ENCODE data around the gene CAPN8. TPM values are rescaled to one million over a fixed set of nuclear protein-coding genes. Genes with fewer than 3 reads are reported as not detected.

Gene CAPN8
- total RNA-seq: 0.33 TPM

DNA sequence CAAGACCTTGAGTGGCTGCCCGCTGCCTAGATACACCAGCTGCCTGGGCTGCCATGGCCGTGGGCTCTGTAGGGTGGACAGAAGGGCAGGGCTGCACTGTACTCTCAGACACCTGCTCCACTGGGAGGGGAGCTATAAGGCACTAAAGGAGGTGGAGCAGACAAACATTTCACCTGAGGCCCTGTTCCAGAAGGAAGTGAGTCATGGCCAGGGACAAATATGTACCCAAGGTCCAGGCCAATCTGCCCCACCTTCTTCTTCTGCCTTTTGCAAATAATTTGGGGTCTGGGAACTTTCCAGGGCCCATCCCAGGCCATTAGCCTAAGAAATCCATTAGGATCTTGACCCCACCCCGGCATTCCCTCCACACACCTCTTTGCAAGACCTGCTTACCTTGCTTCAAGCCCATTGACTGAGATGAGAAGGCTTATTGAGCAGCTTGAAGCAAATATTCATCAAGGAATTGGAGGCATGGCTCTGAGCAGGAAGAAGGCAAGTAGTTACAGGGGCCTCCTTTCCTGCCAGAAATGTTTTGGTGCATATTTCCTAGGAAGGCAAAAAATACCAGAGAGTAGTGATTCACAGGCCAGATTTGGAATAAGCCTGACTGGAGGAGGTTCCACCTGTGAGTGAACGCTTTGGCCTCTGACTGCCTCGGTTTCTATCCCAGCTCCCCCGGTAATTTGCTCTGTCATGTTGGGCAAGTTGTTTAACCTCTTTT, at the start of gene CAPN8:
Gene CAPN8, minus strand, starts transcription at position 110 of the 721 bp plus-strand sequence. Its CDS starts 55 bp downstream, at position 55.
- no peak for DNase-seq (ENCODE audit: low spot score)
- ATAC-seq: no peak

DNA sequence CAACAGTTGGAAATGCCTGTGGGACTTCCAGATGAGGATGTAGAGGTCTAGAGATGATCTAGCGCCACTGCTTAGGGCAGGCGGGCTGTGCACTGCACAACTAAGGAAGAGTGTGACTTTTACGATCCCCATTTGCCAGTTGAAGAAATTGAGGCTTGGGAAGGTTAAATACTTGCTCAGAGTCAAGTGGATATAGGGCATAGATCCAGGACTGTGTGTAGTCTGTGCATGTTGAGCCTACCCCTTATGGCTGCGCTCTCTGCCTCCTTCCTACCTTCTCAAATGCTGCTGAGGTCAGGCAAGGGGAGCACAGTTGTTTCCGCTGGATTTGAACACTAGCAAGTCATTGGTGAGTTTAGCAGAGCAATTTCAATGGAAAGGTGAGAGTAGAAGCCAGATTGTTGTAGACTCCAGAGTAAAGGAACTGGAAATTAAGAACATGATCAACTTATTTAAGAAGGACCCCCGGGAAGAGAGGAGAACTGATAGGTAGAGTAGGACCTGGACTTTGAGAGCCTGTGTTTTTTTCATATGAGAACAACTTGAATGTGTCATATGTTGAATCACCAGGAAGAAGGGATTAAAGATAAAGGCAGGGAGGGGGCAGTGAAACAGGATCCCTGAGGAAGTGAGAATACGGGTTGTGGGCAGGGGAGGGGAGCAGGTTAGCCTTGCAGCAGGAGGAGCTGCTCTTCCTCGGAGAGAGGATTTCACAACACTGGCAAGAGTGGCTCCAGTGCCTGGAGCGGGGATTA, 49.5 kb upstream of the CAPN8 start:
- ATAC-seq (no peak), DNase-seq (ENCODE audit: low spot score) (no peak)

DNA sequence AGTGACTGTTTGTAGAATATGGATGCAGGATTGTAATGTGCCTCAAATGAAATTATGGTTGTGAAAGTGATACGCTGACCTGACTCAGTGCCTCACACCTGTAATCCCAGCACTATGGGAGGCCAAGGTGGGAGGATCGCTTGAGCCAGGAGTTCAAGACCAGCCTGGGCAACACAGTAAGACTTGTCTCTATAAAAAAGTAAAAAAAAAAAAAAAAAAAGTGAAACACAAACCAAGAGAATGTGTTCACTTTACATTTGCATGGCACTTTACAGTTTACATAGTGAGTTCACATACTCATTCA, 48.9 kb upstream of the CAPN8 start:
- no peak for ATAC-seq
- DNase-seq (ENCODE audit: low spot score): no peak

GRCh38 chr1:223713546-223714420, 48.3 kb upstream of the CAPN8 start:
- no peak for DNase-seq (ENCODE audit: low spot score)
- ATAC-seq: no peak

- DNase-seq (ENCODE audit: low spot score): no peak
These were observed 47.5 kb upstream of the CAPN8 start for GRCh38 chr1:223712850-223713474.

GRCh38 chr1:223712194-223712849, 46.8 kb upstream of the CAPN8 start, which contains the start of gene CAPN2:
Gene CAPN2, plus strand, starts transcription at chr1:223712539. Its CDS starts 102 bp downstream, at chr1:223712641.
- peak; percentile 96 for ATAC-seq
- peak; percentile 85 for DNase-seq (ENCODE audit: low spot score)

More at GRCh38 chr1:223712850-223713474, 47.5 kb upstream of the CAPN8 start:
- peak; percentile 55 for ATAC-seq

- DNase-seq (ENCODE audit: low spot score) (no peak), ATAC-seq (no peak)
These were observed 46.3 kb upstream of the CAPN8 start for GRCh38 chr1:223711747-223712193.

DNA sequence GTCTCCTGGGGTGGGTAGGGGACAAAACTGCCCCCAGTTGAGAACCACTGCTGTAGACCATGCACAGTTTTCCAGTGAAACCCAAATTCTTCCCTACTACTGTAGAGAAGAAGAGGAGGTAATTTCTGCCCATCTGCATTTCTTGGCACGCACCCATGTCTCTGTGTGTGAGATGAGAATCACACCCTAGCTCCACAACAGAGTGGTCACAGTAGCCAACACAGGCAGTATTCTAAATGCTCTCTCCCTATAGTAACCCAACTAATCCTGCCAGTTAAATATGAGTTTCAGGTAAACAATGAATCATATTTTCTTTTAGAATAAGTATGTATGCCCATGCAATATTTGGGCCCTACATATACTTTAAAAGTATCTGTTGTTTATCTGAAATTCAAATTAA, 45.7 kb upstream of the CAPN8 start:
- ATAC-seq (no peak), DNase-seq (ENCODE audit: low spot score) (no peak)

GRCh38 chr1:223710179-223711133, 45.0 kb upstream of the CAPN8 start:
- no peak for ATAC-seq

DNA sequence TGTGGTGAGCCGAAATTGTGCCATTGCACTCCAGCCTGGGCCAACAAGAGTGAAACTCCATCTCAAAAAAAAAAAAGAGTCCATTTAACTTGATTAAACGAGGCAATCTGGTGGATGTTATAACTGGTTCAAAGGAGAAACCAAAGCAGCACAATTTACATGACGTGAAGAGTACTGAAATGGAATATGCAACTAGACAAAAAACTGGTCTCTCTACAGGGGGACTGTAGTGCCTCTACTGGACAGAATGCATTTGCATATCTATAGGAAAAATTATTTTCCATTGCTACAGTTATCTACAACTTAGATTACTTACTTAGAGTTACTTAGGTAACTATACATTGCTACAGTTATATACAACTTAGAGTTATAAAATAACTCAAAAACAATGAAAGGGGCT, 44.1 kb upstream of the CAPN8 start:
- ATAC-seq: no peak
- DNase-seq (ENCODE audit: low spot score): no peak

More at GRCh38 chr1:223710179-223711133, 45.0 kb upstream of the CAPN8 start:
- DNase-seq (ENCODE audit: low spot score): no peak

- no peak for ATAC-seq
These were observed 43.3 kb upstream of the CAPN8 start for GRCh38 chr1:223708651-223709268.

DNA sequence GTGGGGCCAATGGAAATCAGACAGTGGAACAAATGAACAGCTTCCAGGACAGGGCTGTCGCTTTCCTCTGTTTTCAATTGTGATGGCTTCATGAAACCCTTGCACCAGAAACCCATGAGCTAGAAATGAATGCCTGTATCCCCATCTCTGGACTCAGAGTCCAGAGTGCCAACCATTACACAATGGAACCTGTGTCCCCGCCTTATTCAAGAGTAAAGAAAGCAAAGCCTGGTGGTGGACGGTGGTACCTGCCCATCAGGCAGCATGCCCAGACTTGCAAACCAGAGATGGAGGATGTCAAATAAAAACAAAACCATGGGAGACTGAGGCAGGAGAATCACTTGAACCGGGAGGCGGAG, 42.5 kb upstream of the CAPN8 start:
- peak; percentile 58 for ATAC-seq

More at GRCh38 chr1:223708651-223709268, 43.3 kb upstream of the CAPN8 start:
- DNase-seq (ENCODE audit: low spot score): no peak

DNA sequence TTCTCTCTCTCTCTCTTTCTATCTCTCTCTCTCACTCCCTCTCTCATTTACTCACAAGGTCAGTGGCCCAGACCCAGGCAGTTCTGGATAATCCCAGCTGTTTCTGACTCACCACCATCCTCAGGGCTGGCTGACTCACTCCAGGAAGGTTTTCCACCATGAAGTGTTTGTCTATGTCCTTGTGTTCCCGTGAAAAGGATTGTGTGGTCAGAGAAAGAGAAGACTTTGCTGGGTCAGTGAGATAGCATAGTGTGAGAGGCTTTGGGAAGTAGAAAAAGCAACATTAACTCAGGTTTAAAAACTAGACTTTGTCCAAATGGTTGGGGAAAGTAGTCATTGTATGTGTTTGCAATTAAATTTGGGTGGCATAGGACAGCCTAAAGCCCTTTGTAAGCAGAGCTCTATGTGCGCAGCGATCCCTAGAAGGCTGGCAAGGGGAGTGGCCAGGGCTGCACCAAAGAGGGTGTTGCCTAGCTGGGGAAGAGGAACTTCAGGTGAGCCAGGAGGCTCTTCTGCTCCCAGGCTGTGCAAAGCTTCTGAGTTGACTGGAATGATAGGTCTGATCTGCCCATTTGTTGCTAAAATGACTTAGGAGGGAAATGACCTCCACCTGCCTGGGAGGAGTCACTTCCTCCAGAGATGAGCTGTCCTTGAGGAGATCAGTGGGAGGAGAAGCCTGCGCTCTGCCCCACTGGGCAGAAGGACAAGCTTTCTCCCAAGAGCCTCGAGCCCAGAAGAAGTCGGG, 41.9 kb upstream of the CAPN8 start:
- ATAC-seq: no peak
- DNase-seq (ENCODE audit: low spot score): no peak

More for the DNA sequence above, 42.5 kb upstream of the CAPN8 start:
- peak; percentile 68 for DNase-seq (ENCODE audit: low spot score)

DNA sequence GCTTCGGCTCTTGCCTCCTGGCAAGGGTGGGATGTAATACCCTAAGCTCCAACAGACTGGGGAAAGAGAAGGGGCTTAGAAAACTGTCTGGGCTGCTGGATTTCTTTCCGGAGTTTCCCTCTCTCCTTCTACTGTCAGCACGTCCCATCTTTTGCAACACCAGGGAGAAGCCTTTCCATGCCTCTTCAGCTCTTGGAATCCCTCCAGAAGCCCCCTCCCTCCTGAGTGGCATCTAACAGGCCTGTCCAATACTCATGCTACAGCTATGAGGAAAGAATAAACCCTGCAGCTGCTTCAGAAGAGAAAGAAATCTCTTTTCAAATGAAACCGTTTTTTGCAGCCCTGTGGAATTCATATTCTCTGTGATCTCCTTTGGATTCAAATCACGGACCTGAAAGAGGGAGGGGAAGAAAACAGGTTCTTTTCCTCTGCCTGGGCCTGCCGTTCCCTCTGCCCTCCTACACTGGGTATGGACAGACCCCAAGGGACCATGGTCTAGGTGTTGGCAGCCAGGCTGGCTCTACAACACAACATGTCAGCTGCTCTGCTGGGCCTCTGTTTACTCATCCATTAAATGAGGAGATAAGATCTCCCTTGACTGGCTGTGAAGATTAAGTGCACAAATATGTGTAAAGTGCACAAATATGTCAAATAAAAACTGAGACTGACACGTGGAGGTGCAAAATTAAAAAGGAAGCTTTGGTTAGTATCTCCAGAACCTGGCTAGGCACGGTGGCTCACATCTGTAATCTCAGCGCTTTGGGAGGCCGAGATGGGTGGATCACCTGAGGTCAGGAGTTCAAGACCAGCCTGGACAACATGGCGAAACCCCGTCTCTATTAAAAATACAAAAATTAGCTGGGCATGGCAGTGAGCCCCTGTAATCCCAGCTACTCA, 40.8 kb upstream of the CAPN8 start:
- ATAC-seq: no peak

GRCh38 chr1:223704921-223705878, 39.7 kb upstream of the CAPN8 start:
- DNase-seq (ENCODE audit: low spot score): no peak
- no peak for ATAC-seq

More for the DNA sequence above, 40.8 kb upstream of the CAPN8 start:
- DNase-seq (ENCODE audit: low spot score): no peak

DNA sequence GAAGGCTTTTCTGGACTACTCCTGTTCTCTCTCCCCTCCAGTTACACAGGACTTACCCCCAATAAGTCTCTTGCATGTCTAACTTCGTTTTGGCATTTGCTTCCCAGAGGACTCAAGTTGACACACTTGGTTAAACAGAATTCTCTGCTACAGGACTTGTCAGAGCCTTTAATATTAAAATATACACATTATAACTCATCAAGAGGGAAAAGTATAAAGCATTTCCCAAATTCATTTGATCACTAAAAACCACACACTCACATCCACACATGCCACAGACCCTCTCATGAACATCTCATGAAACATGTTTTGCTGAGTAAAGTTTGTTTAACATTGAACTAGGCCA, 38.1 kb upstream of the CAPN8 start:
- no peak for ATAC-seq
- DNase-seq (ENCODE audit: low spot score): no peak

All from left lobe of liver (tissue), 2 donors.